Right atrium auricular region (tissue), 2 donors: Measurements from ENCODE around the gene TPM4. TPM values are rescaled to one million over a fixed set of nuclear protein-coding genes. Genes with fewer than 3 reads are reported as not detected.

Experiments used
- DNase-seq: peaks from one replicate; pipeline ENCODE4 v3.0.0-alpha.2; 2019; ENCODE audit warnings: low spot score
- H3K27ac ChIP-seq, 2 donors: fragments of 200-600 bp; sonication (generic); 1 replicate in 1 of 2; 2 replicates in 1 of 2; pipeline ENCODE4 v1.5.1; 2016 to 2019
- H3K27me3 ChIP-seq, 2 donors: fragments of 200-600 bp; sonication (generic); one replicate each; pipeline versions ENCODE4 v1.5.1 to v1.6.0; 2017 to 2019
- H3K36me3 ChIP-seq: fragments of 200-600 bp; sonication (generic); one replicate; pipeline ENCODE4 v1.5.1; 2016
- H3K4me1 ChIP-seq, 2 donors: fragments of 200-600 bp; sonication (generic); one replicate each; pipeline versions ENCODE4 v1.5.1 to v1.6.0; 2017 to 2019
- H3K4me3 ChIP-seq, 2 donors: fragments of 200-600 bp; sonication (generic); 1 replicate in 1 of 2; 2 replicates in 1 of 2; pipeline ENCODE4 v1.5.1; 2017 to 2019; ENCODE audit warnings: mild to moderate bottlenecking in 1 of 2, moderate library complexity in 1 of 2
- H3K9me3 ChIP-seq, 2 donors: fragments of 200-600 bp; sonication (generic); one replicate each; pipeline ENCODE4 v1.5.1; 2019
- CTCF ChIP-seq, 2 donors: fragments of 200-600 bp; sonication (generic); IDR thresholded peaks; one replicate each; pipeline ENCODE4 v1.5.1; 2019; ENCODE audit warnings: antibody characterized with exemption in 2 of 2
- total RNA-seq, 2 donors: library from RNA; depleted of rRNA; stranded (reverse); fragments of >200 nt; gene quantifications; one replicate each; pipeline ENCODE4 v1.1.0, GENCODE V29; 2016

TPM4 gene
- total RNA-seq, 2 donors from 2014 or later: 163 to 194 TPM

- H3K4me1 ChIP-seq: peaks cover 0 to 25% of the 10 kb centered on the region in 2 donors
- peak; percentile 63 for DNase-seq
Observed at GRCh38 chr19:16070366-16070990, 5.8 kb upstream of the TPM4 start.

GRCh38 chr19:16071072-16071691 lies 5.1 kb upstream of the TPM4 start:
- Histone ChIP-seq H3K4me1 (peaks cover 0 to 25% of the 10 kb centered on the region in 2 donors), H3K27me3 (no peaks in the 10 kb centered on the region), H3K9me3 (no peaks in the 10 kb centered on the region), H3K27ac (peak overlapping the region; percentile 68 to 70), H3K36me3 (no peaks in the 10 kb centered on the region), H3K4me3 (no peak overlapping the region)
- no peak for TF ChIP-seq CTCF (IDR thresholded peaks at IDR 0.05)
- no peak for DNase-seq

More at GRCh38 chr19:16070366-16070990, 5.8 kb upstream of the TPM4 start:
- Histone ChIP-seq H3K4me3 (no peak overlapping the region), H3K36me3 (no peaks in the 10 kb centered on the region), H3K9me3 (no peaks in the 10 kb centered on the region), H3K27ac (peak overlapping the region; percentile 68 to 70), H3K27me3 (no peaks in the 10 kb centered on the region)
- TF ChIP-seq CTCF (IDR thresholded peaks at IDR 0.05): no peak

- H3K27me3 ChIP-seq: no peaks in the 10 kb centered on the region
- DNase-seq: no peak
- peaks cover 0 to 29% of the 10 kb centered on the region in 2 donors for H3K4me1 ChIP-seq
- H3K27ac ChIP-seq: no peak overlapping the region
- no peaks in the 10 kb centered on the region for H3K36me3 ChIP-seq
- no peak overlapping the region for H3K4me3 ChIP-seq
- H3K9me3 ChIP-seq: no peaks in the 10 kb centered on the region
- no peak for TF ChIP-seq CTCF (IDR thresholded peaks at IDR 0.05)
Observed at GRCh38 chr19:16073481-16073880, 2.8 kb upstream of the TPM4 start.

GRCh38 chr19:16073988-16074387 lies 2.3 kb upstream of the TPM4 start:
- Histone ChIP-seq H3K36me3 (no peaks in the 10 kb centered on the region), H3K4me1 (peaks cover 0 to 32% of the 10 kb centered on the region in 2 donors), H3K27me3 (no peaks in the 10 kb centered on the region), H3K27ac (peak overlapping the region in 1 of 2 donors; percentile 12), H3K9me3 (no peaks in the 10 kb centered on the region), H3K4me3 (no peak overlapping the region)
- no peak for TF ChIP-seq CTCF (IDR thresholded peaks at IDR 0.05)
- DNase-seq: no peak

- no peak for TF ChIP-seq CTCF (IDR thresholded peaks at IDR 0.05)
- no peak overlapping the region for H3K4me3 ChIP-seq
- no peaks in the 10 kb centered on the region for H3K27me3 ChIP-seq
- no peaks in the 10 kb centered on the region for H3K9me3 ChIP-seq
- no peak for DNase-seq
- H3K4me1 ChIP-seq: peaks cover 0 to 38% of the 10 kb centered on the region in 2 donors
- peak overlapping the region; percentile 98 to 100 for H3K27ac ChIP-seq
- H3K36me3 ChIP-seq: no peaks in the 10 kb centered on the region
Observed at GRCh38 chr19:16074488-16075365, 1.6 kb upstream of the TPM4 start.
